GM10847 (cell line): ENCODE results near the gene RBM18.

ENCODE experiments used
- POLR2A ChIP-seq: IDR thresholded peaks from 2 replicates; pipeline ENCODE4 v1.6.1; 2011; ENCODE audit not compliant: insufficient read length; ENCODE audit errors: extremely low read depth

RBM18 gene, protein sequence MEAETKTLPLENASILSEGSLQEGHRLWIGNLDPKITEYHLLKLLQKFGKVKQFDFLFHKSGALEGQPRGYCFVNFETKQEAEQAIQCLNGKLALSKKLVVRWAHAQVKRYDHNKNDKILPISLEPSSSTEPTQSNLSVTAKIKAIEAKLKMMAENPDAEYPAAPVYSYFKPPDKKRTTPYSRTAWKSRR

DNA sequence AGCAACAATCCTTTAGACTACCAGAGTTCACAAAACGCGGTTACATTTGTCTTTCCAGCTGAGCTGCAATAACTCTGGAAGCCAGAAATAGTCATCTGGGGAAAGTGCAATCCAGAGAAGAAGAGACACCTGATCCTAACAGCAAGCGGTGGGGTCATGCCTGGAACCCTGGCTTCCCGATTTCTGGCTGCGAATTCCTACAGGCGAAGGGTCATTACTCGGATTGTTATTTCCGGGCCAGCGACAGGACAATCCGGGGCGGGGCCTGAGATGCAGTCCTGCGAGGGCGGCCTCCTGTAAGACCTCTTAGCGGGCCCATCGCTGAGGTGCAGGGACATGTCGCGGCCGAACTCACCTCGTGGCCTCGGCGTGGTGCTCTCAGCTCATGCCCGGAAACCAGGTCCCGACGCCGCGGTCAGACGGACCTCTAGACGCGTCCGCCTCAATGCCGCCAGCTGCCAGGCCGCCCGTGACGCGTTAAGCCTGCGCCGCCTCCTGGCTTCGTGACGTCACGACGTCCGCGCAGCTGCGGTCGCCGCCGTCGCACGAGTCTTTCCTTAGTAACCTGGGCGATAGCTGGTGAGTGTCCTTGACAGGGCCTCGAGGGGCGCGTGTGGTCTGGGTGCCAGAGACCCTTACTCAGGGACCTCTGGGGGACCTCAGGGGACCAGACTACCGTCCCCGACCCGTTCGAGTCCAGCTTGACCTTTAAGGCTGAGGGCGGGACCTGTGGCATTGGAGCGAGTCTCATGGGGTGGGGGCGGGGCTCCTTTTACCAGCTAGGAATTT, at the start of gene RBM18, which contains the start of gene MRRF:
TSS of gene RBM18 (minus strand) at position 481 of the 789 bp plus-strand sequence. CDS start 3,348 bp downstream, outside the sequence.
TSS of gene MRRF (plus strand) at position 523 of the 789 bp plus-strand sequence. CDS start 6,010 bp downstream, outside the sequence.
- TF ChIP-seq POLR2A = peak; percentile 89

DNA sequence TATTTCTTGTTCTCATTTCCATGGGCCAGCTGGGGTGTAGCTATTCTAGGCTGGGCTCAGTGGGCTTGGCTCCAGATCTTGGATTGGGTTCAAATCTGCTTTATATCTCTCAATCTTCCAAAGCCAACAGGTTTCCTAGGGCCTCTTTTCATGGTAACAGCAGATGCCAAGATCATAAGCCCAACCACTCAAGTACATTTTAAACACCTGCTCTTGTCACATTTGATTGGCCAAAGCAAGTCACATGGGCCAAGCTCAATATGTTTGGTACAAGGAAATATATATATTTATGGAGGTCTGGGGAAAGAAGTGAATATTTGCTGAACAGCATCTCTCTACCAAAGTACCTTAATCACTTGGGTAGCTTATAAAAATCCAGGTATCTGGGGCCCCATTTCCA, 49.5 kb upstream of the RBM18 start:
- TF ChIP-seq POLR2A = no peak

DNA sequence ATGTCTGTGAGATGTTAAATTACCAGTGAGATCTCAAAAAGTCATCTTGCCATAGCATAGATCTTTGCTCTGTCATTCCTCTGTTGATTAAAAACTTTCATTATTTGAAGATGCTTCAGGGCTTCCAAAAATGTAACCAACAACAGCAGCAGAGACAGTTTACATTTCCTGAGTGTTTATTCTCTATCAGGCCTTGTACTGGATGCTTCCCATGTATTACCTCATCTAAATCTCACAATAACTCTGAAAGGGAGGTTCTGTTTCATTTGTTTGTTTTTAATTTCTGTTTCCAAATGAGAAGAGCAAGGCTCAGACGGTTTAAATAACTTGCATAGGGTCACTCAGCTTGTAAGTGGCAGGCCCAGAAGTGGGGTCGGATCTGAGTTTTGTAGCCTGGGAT, 45.2 kb upstream of the RBM18 start:
- no peak for TF ChIP-seq POLR2A

DNA sequence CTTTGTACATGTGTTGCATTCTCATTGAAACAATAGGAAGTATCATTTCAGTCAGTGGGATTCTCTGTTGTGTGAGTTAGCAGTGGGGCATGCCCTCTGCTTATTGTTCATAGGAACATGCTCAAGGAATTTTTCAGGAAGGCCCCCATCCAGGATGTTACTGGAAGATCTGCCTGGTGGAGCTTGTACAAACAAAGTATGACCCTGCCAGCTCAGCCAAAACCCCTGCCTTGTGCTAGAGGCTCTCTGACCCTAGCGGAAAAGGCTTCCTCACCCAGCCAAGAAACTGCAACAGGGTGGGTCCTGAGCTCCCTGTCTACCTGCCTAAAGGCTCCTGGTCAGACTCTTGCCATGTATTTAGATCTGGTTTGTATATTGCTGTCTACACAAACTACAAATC, 43.3 kb upstream of the RBM18 start:
- no peak for TF ChIP-seq POLR2A

DNA sequence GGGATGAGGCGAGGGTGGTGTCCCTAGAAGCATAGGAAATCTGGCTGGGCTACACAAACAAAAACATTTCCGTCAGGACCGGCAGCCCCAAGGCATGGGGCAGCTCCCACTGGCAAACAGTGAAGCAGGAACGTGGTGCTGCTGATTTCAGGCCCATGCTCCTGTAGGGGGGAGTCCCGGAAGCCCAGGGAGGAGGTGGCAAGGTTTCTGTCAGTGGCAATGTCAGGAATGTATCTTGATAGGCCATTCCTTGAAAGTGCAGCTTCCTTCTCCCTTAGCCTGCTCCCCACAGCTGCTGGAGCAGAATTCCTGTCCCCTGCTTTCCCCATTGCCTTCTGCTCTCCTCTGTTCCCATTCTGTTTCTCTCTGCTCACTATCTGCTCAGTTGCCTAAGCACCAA, 42.4 kb upstream of the RBM18 start:
- TF ChIP-seq POLR2A = no peak

DNA sequence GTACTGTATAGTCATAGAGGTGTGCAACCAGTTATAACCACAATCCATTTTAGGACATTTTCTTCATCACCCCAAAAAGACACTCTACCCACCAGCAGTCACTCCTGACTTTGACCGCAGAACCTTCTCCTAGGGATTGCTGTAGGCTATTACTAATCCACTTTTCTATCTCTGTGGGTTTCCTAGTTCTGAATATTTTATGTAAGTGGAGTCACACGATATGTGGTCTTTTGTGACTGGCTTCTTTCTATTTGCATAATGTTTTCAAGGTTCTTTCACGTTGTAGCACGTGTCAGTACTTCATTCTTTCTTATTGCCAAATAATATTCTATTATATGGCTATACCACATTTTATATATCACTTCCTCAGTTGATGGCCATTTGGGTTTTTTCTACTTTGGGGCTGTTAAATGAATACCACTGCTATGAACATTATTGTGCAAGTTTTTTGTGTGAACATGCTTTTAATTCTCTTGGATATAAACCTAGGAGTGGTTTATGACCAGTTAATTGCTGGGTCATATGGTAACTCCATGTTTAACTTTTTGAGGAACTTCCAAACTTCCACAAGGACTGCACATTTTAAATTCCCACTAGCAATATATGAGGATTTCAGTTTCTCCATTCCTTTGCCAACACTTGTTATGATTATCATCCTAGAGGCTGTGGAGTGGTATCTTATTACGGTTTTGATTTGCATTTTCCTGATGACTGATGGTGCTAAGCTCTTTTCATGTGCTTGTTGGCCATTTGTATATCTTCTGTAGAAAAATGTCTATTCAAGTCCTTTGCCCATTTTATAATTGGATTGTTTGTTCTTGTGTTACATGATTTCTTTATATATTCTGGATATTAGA, 37.8 kb upstream of the RBM18 start:
- TF ChIP-seq POLR2A = no peak

DNA sequence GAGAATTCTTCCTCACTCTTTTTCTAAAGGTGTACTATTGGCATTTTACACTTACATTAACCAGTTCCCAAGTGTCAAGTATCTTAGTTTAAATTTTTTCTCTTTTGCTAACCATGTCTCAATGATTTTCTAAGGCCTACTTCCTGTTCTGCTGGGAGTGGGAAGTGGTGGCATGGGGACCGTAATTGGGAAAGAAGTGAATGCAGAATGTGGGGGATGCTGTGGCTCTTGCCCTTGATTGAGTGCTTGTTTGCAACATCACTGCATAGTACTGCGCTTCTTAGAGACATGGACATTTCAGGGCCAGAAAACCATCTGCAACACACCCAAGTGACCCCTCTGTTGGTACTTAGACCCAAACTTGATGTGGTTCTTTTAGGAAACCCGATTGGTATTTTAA, 32.9 kb upstream of the RBM18 start:
- TF ChIP-seq POLR2A = no peak

DNA sequence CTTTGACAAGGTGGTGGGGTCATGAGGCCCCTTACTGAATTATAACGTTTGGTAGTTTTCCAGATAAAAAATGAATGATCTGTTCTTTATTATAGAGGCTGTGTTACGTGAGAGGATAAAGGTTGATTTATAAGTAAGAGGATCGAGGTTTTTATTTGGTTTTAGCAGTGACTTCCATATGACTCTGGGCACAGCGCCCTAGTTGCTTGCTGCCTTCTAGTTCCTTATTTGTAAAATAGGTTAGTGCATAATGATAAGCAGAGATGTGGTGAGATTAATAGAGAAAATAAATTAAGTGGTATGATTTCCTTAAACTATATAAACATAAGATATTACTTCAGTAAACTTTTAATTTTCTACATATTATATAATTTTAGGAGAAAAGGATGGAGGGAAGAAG, 29.9 kb upstream of the RBM18 start:
- TF ChIP-seq POLR2A = no peak

DNA sequence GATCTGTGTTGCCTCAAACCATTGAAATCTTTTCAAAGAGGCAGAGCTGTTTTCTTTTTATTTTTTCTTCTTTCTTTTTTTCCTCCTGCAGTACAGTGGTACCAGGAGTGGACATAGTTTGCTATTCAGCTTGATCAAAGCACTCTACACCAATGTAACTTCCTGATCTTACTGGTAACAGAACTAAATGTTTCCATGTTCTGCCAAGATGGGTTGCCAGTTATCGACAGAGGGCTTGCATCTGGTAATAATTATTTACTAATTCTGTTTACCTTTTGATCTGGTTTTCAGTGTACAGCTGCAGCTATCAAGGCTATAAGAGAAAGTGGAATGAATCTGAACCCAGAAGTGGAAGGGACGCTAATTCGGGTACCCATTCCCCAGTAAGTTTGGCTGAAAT, 26.8 kb upstream of the RBM18 start:
- TF ChIP-seq POLR2A = no peak

DNA sequence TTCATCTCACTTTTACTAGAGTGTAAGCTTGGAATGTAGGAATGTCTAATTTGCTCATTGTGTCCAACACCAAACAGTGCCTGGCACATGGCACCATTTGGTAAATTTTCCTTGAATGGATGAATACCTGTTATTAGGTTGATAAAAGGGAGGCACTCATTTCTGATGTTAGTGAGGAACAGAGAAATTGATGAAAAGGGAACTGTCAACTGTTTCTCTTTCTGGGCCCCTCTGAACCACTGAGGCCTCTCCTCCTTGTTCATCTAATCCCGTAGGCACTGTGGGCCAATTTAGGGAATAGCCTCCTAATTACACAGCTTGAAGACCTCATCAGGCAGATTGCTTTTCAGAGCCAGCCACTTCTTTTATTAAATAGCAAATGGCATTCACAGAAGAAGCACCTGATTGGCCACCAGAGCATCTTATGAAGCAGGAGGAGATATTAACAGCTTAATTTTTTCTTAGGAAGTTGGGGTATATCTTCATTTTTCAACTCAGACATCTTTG, 22.6 kb upstream of the RBM18 start:
- no peak for TF ChIP-seq POLR2A

DNA sequence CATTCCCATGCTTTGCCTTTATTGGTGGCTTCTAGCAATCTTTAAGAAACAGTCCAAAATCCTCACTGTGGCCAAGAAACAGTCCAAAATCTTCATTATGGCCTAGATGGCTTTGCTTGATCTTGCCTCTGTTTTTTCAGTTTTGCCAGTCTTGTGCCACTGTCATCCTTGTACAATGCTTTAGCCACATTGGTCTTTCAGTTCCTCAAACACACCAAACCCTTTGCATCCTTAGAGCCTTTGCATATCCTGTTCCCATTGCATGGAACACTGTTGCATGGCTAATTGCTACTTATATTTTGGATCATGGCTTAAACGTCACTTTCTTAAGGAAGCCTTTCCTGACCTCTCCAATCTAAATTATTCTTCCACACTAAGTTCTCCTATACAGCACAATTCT, 22.1 kb upstream of the RBM18 start:
- TF ChIP-seq POLR2A = no peak

DNA sequence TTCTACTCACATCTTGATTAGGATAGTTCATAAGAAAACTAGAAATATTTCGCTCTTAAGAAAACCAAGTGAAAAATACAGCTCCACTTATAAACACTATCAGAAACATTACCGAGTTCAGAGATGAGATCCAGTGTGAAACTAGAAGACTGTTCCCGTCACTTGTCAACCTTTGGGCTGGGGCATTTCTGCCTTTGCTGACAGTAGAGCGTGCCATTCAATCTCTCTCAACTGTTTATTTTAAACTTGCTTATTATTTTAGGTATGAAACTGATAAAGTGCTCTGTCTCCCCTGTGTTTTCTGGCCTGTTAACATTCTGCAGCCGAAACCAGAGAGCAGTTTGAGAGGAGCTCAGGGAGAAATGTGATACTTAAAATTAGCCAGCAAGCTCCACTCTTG, 16.7 kb upstream of the RBM18 start:
- TF ChIP-seq POLR2A = no peak

DNA sequence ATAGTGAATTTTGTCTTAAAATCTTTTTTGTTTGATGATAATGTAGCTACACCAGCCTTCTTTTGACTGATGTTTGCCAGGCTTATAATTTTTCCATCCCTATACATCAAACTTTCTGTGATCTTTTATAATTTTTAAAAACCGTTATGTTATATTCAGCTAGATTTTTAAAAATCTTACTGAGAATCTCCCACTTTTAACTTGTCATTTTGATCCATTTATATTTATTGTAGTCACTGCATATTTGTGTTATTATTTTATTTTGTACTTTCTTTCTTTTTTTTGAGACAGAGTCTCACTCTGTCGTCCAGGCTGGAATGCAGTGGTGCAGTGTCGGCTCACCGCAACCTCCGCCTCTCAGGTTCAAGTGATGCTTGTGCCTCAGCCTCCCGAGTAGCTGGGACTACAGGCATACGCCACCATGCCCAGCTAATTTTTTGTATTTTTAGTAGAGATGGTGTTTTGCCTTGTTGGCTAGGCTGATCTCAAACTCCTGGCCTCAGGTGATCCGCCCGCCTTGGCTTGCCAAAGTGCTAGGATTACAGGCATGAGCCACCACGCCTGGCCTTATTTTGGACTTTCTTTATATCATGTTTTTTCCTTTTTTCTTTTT, 12.8 kb upstream of the RBM18 start:
- no peak for TF ChIP-seq POLR2A

DNA sequence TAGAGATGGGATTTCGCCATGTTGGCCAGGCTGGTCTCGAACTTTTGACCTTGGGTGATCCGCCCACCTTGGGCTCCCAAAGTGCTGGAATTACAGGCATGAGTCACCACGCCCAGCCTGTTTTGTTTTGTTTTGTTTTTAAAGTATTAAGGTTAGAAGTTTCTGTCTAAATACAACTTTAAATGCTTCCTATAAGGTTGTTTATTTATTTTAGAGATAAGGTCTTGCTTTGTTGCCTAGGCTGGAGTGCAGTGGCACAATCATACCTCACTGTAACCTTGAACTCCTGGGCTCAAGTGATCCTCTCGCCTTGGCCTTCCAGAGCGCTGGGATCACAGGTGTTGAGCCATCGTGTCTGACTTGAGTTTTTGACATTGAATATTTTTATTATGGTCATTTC, 11.5 kb upstream of the RBM18 start:
- TF ChIP-seq POLR2A = no peak

DNA sequence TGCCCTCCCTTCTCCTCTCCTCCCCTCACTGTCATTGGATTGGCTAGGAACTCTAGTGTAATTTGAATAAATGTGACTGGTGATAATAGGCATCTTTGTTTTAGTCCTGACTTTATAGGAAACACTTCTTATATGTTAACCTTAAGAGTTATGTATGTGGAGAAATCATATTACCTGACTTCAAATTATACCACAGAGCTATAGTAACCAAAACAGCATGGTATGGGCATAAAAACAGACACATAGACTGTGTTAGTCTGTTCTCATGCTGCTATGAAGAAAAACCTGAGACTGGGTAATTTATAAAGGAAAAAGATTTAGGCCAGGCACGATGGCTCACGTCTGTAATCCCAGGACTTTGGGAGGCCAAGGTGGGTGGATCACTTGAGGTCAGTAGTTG, 9.4 kb upstream of the RBM18 start:
- TF ChIP-seq POLR2A = no peak
